GM19468 (cell line): ENCODE data around the gene MTNR1B.

Source experiments
- ATAC-seq: cut with Tn5 transposase; IDR thresholded peaks from one replicate; pipeline ENCODE4 v1.9.1; 2021; ENCODE audit warnings: mild to moderate bottlenecking, moderate library complexity, moderate number of reproducible peaks; ENCODE audit not compliant: unreplicated experiment; ENCODE audit errors: extremely low read depth

MTNR1B gene

DNA sequence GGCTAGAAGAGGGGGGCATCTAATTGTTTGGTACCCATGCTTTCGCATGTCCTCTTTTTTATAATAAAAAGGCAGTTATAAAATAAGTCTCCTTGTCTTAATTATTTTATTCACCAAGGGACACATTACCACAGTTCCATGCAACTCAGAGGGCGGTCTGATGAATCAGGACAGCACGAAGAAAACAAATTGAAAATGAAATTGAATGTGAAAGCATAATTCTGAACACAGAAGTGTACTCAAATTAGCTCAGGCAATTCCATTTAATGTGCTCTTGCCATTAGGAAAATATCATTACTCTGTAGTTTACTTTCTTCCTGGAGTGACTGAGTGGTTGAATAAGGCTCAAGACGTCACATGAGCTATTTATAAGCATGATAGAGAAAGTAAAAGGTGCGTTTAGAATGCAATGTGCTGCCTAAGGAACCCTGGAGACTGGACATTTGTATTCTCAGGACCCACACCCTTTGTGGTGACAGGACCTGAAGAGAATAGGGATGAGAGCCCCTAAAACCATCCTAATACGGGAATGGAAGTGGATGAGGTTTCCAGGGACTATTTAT, 59.6 kb downstream of the MTNR1B start:
- no peak for ATAC-seq

GRCh38 chr11:93031386-93031785, 61.9 kb downstream of the MTNR1B start:
- no peak for ATAC-seq
